HL-60/S4 treated with retinoic acid at 250 ng/mL for 4 days and 3 days (cell line): ENCODE results near the gene TGFA.

ENCODE experiments used
- in situ Hi-C: fragments of 300-500 bp; cut with MboI; formaldehyde crosslinking; loops from 2 replicates; pipeline ENCODE4 v1.7.0; 2022; ENCODE audit warnings: low sequenced_read_pairs

Gene TGFA

GRCh38 chr2:70553334-70553583 is 367 bp downstream of the TGFA start:
- in situ Hi-C loops: no loop called here

GRCh38 chr2:70552501-70553333 is 909 bp downstream of the TGFA start:
- in situ Hi-C loops: no loop called here

GRCh38 chr2:70551167-70551566 is 2.5 kb downstream of the TGFA start:
- in situ Hi-C loops: no loop called here

GRCh38 chr2:70549962-70550361 is 3.7 kb downstream of the TGFA start:
- in situ Hi-C loops: no loop called here

- in situ Hi-C loops: no loop called here
Observed at GRCh38 chr2:70549064-70549710, 4.4 kb downstream of the TGFA start.

GRCh38 chr2:70548233-70548632 is 5.4 kb downstream of the TGFA start:
- in situ Hi-C loops: no loop called here

GRCh38 chr2:70546885-70547284 is 6.7 kb downstream of the TGFA start:
- in situ Hi-C loops: no loop called here

GRCh38 chr2:70546376-70546775 is 7.2 kb downstream of the TGFA start:
- in situ Hi-C loops: no loop called here

GRCh38 chr2:70541481-70542020 is 12.1 kb downstream of the TGFA start:
- in situ Hi-C loops: no loop called here

- in situ Hi-C loops: no loop called here
Observed at GRCh38 chr2:70537840-70538239, 15.8 kb downstream of the TGFA start.

GRCh38 chr2:70536517-70537055 is 17.0 kb downstream of the TGFA start:
- in situ Hi-C loops: no loop called here

GRCh38 chr2:70535573-70535972 is 18.1 kb downstream of the TGFA start:
- in situ Hi-C loops: no loop called here

GRCh38 chr2:70534183-70534836 is 19.3 kb downstream of the TGFA start:
- in situ Hi-C loops: no loop called here

GRCh38 chr2:70532244-70532935 is 21.2 kb downstream of the TGFA start:
- in situ Hi-C loops: no loop called here

- in situ Hi-C loops: no loop called here
Observed at GRCh38 chr2:70531419-70532086, 22.1 kb downstream of the TGFA start.

GRCh38 chr2:70529610-70530009 is 24.0 kb downstream of the TGFA start:
- in situ Hi-C loops: no loop called here

GRCh38 chr2:70528929-70529328 is 24.7 kb downstream of the TGFA start:
- in situ Hi-C loops: no loop called here

- in situ Hi-C loops: no loop called here
Observed at GRCh38 chr2:70528276-70528675, 25.4 kb downstream of the TGFA start.

GRCh38 chr2:70527447-70528080 is 26.1 kb downstream of the TGFA start:
- in situ Hi-C loops: no loop called here

GRCh38 chr2:70526126-70526525 is 27.5 kb downstream of the TGFA start:
- in situ Hi-C loops: no loop called here
